Uterus (tissue), 2 donors: ENCODE data around the gene AGGF1.

Experiments
- CTCF ChIP-seq, 4 experiments: fragments of 200-600 bp in 2 of 4; fragments of 450-650 bp in 2 of 4; sonication (generic) in 2 of 4; IDR thresholded peaks; one replicate each; pipeline ENCODE4 v1.5.1; 2016 to 2019; ENCODE audit warnings: antibody characterized with exemption in 4 of 4, mild to moderate bottlenecking in 2 of 4, moderate library complexity in 1 of 4
- POLR2A ChIP-seq, 2 donors: fragments of 450-650 bp; IDR thresholded peaks; one replicate each; pipeline ENCODE4 v1.6.1; 2016; ENCODE audit warnings: antibody characterized with exemption in 2 of 2, mild to moderate bottlenecking in 1 of 2, moderate library complexity in 1 of 2

GRCh38 chr5:77095189-77095588 lies 65.0 kb downstream of the AGGF1 start:
- no peak for TF ChIP-seq CTCF (IDR thresholded peaks at IDR 0.05)
- no peak for TF ChIP-seq POLR2A (IDR thresholded peaks at IDR 0.05)
